Activated naive CD8-positive, alpha-beta T cell treated with anti-CD3 and anti-CD28 coated beads for 36 hours (primary cell): Measurements from ENCODE around the gene ARMC2. TPM values are rescaled to one million over a fixed set of nuclear protein-coding genes. Genes with fewer than 3 reads are reported as not detected.
"Not testable (repeated sequence)": the region's sequence is repeated elsewhere in the genome, so short reads cannot be mapped to it uniquely, and the experiment has no call there.

Experiments used
- DNase-seq: peaks from one replicate; pipeline ENCODE4 v3.0.0; 2021
- H3K27ac Mint-ChIP-seq: one replicate; pipeline ENCODE4 v1.8.0; 2022; ENCODE audit warnings: mild to moderate bottlenecking, moderate library complexity, mixed read lengths
- H3K27me3 Mint-ChIP-seq: one replicate; pipeline ENCODE4 v1.8.0; 2022; ENCODE audit warnings: mild to moderate bottlenecking, mixed read lengths
- H3K36me3 Mint-ChIP-seq: one replicate; pipeline ENCODE4 v1.8.0; 2021; ENCODE audit warnings: mild to moderate bottlenecking, mixed read lengths
- H3K4me1 Mint-ChIP-seq: one replicate; pipeline ENCODE4 v1.8.0; 2021; ENCODE audit warnings: mixed read lengths
- H3K4me3 Mint-ChIP-seq: one replicate; pipeline ENCODE4 v1.8.0; 2022; ENCODE audit warnings: mild to moderate bottlenecking, moderate library complexity, mixed read lengths
- H3K9me3 Mint-ChIP-seq: one replicate; pipeline ENCODE4 v1.8.0; 2022; ENCODE audit warnings: mixed read lengths
- total RNA-seq, 2 experiments: library from RNA; stranded (reverse); gene quantifications; one replicate each; pipeline ENCODE4 v1.2.3, GENCODE V29; 2021

Gene ARMC2
- total RNA-seq, 2 experiments from 2014 or later: 3.4 to 3.5 TPM

- H3K9me3 Mint-ChIP-seq: no peaks in the 10 kb centered on the region
- H3K4me1 Mint-ChIP-seq: peaks cover 22% of the 10 kb centered on the region
- no peaks in the 10 kb centered on the region for H3K27me3 Mint-ChIP-seq
- no peak overlapping the region for H3K27ac Mint-ChIP-seq
- H3K36me3 Mint-ChIP-seq: no peaks in the 10 kb centered on the region
- H3K4me3 Mint-ChIP-seq: no peak overlapping the region
- DNase-seq: no peak
Observed at GRCh38 chr6:108845145-108845544, 3.1 kb upstream of the ARMC2 start.

- Mint-ChIP-seq H3K27me3 (no peaks in the 10 kb centered on the region), H3K4me1 (peaks cover 22% of the 10 kb centered on the region), H3K4me3 (no peak overlapping the region), H3K27ac (no peak overlapping the region), H3K36me3 (no peaks in the 10 kb centered on the region), H3K9me3 (no peaks in the 10 kb centered on the region)
- no peak for DNase-seq
Observed at GRCh38 chr6:108846101-108846500, 2.1 kb upstream of the ARMC2 start.

GRCh38 chr6:108846628-108847027, 1.6 kb upstream of the ARMC2 start:
- no peaks in the 10 kb centered on the region for H3K27me3 Mint-ChIP-seq
- H3K9me3 Mint-ChIP-seq: no peaks in the 10 kb centered on the region
- H3K27ac Mint-ChIP-seq: no peak overlapping the region
- no peak overlapping the region for H3K4me3 Mint-ChIP-seq
- peaks cover 22% of the 10 kb centered on the region for H3K4me1 Mint-ChIP-seq
- peak; percentile 36 for DNase-seq
- H3K36me3 Mint-ChIP-seq: no peaks in the 10 kb centered on the region

GRCh38 chr6:108847738-108848115, 495 bp upstream of the ARMC2 start:
- H3K36me3 Mint-ChIP-seq: no peaks in the 10 kb centered on the region

GRCh38 chr6:108850669-108851465, 2.6 kb downstream of the ARMC2 start:
- no peak overlapping the region for H3K4me3 Mint-ChIP-seq
- H3K27me3 Mint-ChIP-seq: no peaks in the 10 kb centered on the region
- peaks cover 26% of the 10 kb centered on the region for H3K4me1 Mint-ChIP-seq
- H3K27ac Mint-ChIP-seq: no peak overlapping the region
- no peak for DNase-seq
- H3K9me3 Mint-ChIP-seq: no peaks in the 10 kb centered on the region
- H3K36me3 Mint-ChIP-seq: peaks cover 13% of the 10 kb centered on the region

More at GRCh38 chr6:108847738-108848115, 495 bp upstream of the ARMC2 start:
- no peaks in the 10 kb centered on the region for H3K27me3 Mint-ChIP-seq
- peak overlapping the region; percentile 80 for H3K4me3 Mint-ChIP-seq
- H3K9me3 Mint-ChIP-seq: no peaks in the 10 kb centered on the region
- peak overlapping the region; percentile 66 for H3K27ac Mint-ChIP-seq
- H3K4me1 Mint-ChIP-seq: peaks cover 24% of the 10 kb centered on the region
- no peak for DNase-seq

GRCh38 chr6:108851756-108852155, 3.5 kb downstream of the ARMC2 start:
- Mint-ChIP-seq H3K9me3 (peaks cover 1% of the 10 kb centered on the region), H3K4me1 (peaks cover 17% of the 10 kb centered on the region), H3K4me3 (no peak overlapping the region), H3K36me3 (peaks cover 21% of the 10 kb centered on the region), H3K27me3 (no peaks in the 10 kb centered on the region), H3K27ac (no peak overlapping the region)
- DNase-seq: no peak

GRCh38 chr6:108853077-108853476, 4.9 kb downstream of the ARMC2 start:
- DNase-seq: no peak
- peaks cover 33% of the 10 kb centered on the region for H3K36me3 Mint-ChIP-seq
- H3K4me3 Mint-ChIP-seq: no peak overlapping the region
- H3K9me3 Mint-ChIP-seq: peaks cover 4% of the 10 kb centered on the region
- H3K27ac Mint-ChIP-seq: no peak overlapping the region
- peaks cover 10% of the 10 kb centered on the region for H3K4me1 Mint-ChIP-seq
- H3K27me3 Mint-ChIP-seq: no peaks in the 10 kb centered on the region

GRCh38 chr6:108862479-108863191, 14.4 kb downstream of the ARMC2 start:
- peaks cover 26% of the 10 kb centered on the region for H3K36me3 Mint-ChIP-seq
- no peak overlapping the region for H3K4me3 Mint-ChIP-seq
- no peak overlapping the region for H3K27ac Mint-ChIP-seq
- no peaks in the 10 kb centered on the region for H3K27me3 Mint-ChIP-seq
- H3K9me3 Mint-ChIP-seq: no peaks in the 10 kb centered on the region
- H3K4me1 Mint-ChIP-seq: peaks cover 6% of the 10 kb centered on the region
- DNase-seq: no peak

- not testable (repeated sequence) for H3K9me3 Mint-ChIP-seq, H3K4me1 Mint-ChIP-seq, H3K27ac Mint-ChIP-seq
Observed at GRCh38 chr6:108865751-108866286, 17.6 kb downstream of the ARMC2 start.

GRCh38 chr6:108866798-108867197, 18.6 kb downstream of the ARMC2 start:
- Mint-ChIP-seq H3K4me3 (no peak overlapping the region), H3K36me3 (peaks cover 14% of the 10 kb centered on the region), H3K27me3 (no peaks in the 10 kb centered on the region), H3K4me1 (peaks cover 9% of the 10 kb centered on the region), H3K9me3 (no peaks in the 10 kb centered on the region), H3K27ac (no peak overlapping the region)
- DNase-seq: no peak

More at GRCh38 chr6:108865751-108866286, 17.6 kb downstream of the ARMC2 start:
- not testable (repeated sequence) for DNase-seq, H3K27me3 Mint-ChIP-seq, H3K4me3 Mint-ChIP-seq
- H3K36me3 Mint-ChIP-seq: peaks cover 14% of the 10 kb centered on the region

- no peak for DNase-seq
- H3K4me1 Mint-ChIP-seq: peaks cover 19% of the 10 kb centered on the region
- peaks cover 21% of the 10 kb centered on the region for H3K36me3 Mint-ChIP-seq
- no peaks in the 10 kb centered on the region for H3K27me3 Mint-ChIP-seq
- no peaks in the 10 kb centered on the region for H3K9me3 Mint-ChIP-seq
- H3K4me3 Mint-ChIP-seq: no peak overlapping the region
- no peak overlapping the region for H3K27ac Mint-ChIP-seq
Observed at GRCh38 chr6:108868647-108869046, 20.4 kb downstream of the ARMC2 start.

- H3K27ac Mint-ChIP-seq: no peak overlapping the region
Observed at GRCh38 chr6:108869876-108870275, 21.7 kb downstream of the ARMC2 start.

GRCh38 chr6:108870357-108870756, 22.1 kb downstream of the ARMC2 start:
- peaks cover 20% of the 10 kb centered on the region for H3K36me3 Mint-ChIP-seq
- no peak overlapping the region for H3K27ac Mint-ChIP-seq
- H3K9me3 Mint-ChIP-seq: no peaks in the 10 kb centered on the region
- DNase-seq: no peak
- H3K4me3 Mint-ChIP-seq: no peak overlapping the region
- H3K27me3 Mint-ChIP-seq: no peaks in the 10 kb centered on the region
- H3K4me1 Mint-ChIP-seq: peaks cover 32% of the 10 kb centered on the region

More at GRCh38 chr6:108869876-108870275, 21.7 kb downstream of the ARMC2 start:
- no peak overlapping the region for H3K4me3 Mint-ChIP-seq
- no peak for DNase-seq
- H3K9me3 Mint-ChIP-seq: no peaks in the 10 kb centered on the region
- peaks cover 27% of the 10 kb centered on the region for H3K4me1 Mint-ChIP-seq
- peaks cover 20% of the 10 kb centered on the region for H3K36me3 Mint-ChIP-seq
- no peaks in the 10 kb centered on the region for H3K27me3 Mint-ChIP-seq

GRCh38 chr6:108872141-108872557, 23.9 kb downstream of the ARMC2 start:
- DNase-seq: peak; percentile 5
- Mint-ChIP-seq H3K27me3 (no peaks in the 10 kb centered on the region), H3K9me3 (peaks cover 1% of the 10 kb centered on the region), H3K4me3 (no peak overlapping the region), H3K36me3 (peaks cover 25% of the 10 kb centered on the region), H3K4me1 (peaks cover 30% of the 10 kb centered on the region), H3K27ac (no peak overlapping the region)

GRCh38 chr6:108872575-108872974, 24.4 kb downstream of the ARMC2 start:
- Mint-ChIP-seq H3K36me3 (peaks cover 26% of the 10 kb centered on the region), H3K27me3 (no peaks in the 10 kb centered on the region), H3K27ac (no peak overlapping the region), H3K4me3 (no peak overlapping the region), H3K4me1 (peaks cover 30% of the 10 kb centered on the region), H3K9me3 (peaks cover 1% of the 10 kb centered on the region)
- no peak for DNase-seq
